GM13977 (cell line): Measurements from ENCODE around the gene ASB3.
A peak's percentile ranks its signal among the peaks of the same experiment; 100 is the strongest.
"Not testable (repeated sequence)": the region's sequence is repeated elsewhere in the genome, so short reads cannot be mapped to it uniquely, and the experiment has no call there.

Source experiments
- DNase-seq: peaks from one replicate; pipeline ENCODE4 v3.0.0; 2012; ENCODE audit warnings: low spot score
- CTCF ChIP-seq: IDR thresholded peaks from 2 replicates; pipeline ENCODE4 v1.5.1; 2012; ENCODE audit warnings: mild to moderate bottlenecking, control low read depth; ENCODE audit not compliant: insufficient read depth; ENCODE audit errors: extremely low read depth, missing control alignments
- in situ Hi-C: fragments of 300-500 bp; cut with MboI; formaldehyde crosslinking; loops from one replicate; pipeline ENCODE4 v1.12.0; 2022; ENCODE audit warnings: low sequenced_read_pairs, low pct_unique_long_range_greater_than_20kb, mixed read lengths, inconsistent platforms; ENCODE audit not compliant: unreplicated experiment

The ASB3 gene

GRCh38 chr2:53826030-53826410, 39.3 kb upstream of the ASB3 start:
- in situ Hi-C loops, result no loop called here
- no peak for DNase-seq
- TF ChIP-seq CTCF, result no peak

GRCh38 chr2:53823639-53824038, 36.9 kb upstream of the ASB3 start:
- DNase-seq, in situ Hi-C loops: not testable (repeated sequence)
- TF ChIP-seq CTCF, result peak; percentile 44

- TF ChIP-seq CTCF, result no peak
- DNase-seq, result no peak
- in situ Hi-C loops, result no loop called here
Observed at GRCh38 chr2:53821810-53822209, 35.1 kb upstream of the ASB3 start.

GRCh38 chr2:53820711-53821110, 34.0 kb upstream of the ASB3 start:
- TF ChIP-seq CTCF, result no peak
- in situ Hi-C loops, result no loop called here
- DNase-seq, result no peak

GRCh38 chr2:53820048-53820447, 33.3 kb upstream of the ASB3 start:
- no peak for TF ChIP-seq CTCF
- DNase-seq, result no peak
- in situ Hi-C loops, result no loop called here

GRCh38 chr2:53819634-53820033, 32.9 kb upstream of the ASB3 start:
- no peak for TF ChIP-seq CTCF
- in situ Hi-C loops, result no loop called here
- no peak for DNase-seq

- in situ Hi-C loops, result no loop called here
- no peak for DNase-seq
- no peak for TF ChIP-seq CTCF
Observed at GRCh38 chr2:53818854-53819435, 32.2 kb upstream of the ASB3 start.
